K562 (cell line): Measurements from ENCODE around the gene NOS2. TPM values are rescaled to one million over a fixed set of nuclear protein-coding genes. Genes with fewer than 3 reads are reported as not detected.
"Not testable (repeated sequence)": the region's sequence is repeated elsewhere in the genome, so short reads cannot be mapped to it uniquely, and the experiment has no call there.

Source experiments
- ATAC-seq: fragments of 200-7000 bp; cut with Tn5 transposase; 3 replicates; pipeline ENCODE4 v1.9.1; 2020; ENCODE audit warnings: moderate library complexity
- BruUV-seq: library from RNA; stranded (reverse); fragments of 400-500 nt; replicated peaks from 2 replicates; lab custom pipeline; 2021; lab: Mats Ljungman, UMichigan
- CTCF ChIA-PET: fragments of 300-600 bp; formaldehyde crosslinking; extraction: SDS; loops from one replicate; lab custom pipeline; 2021; ENCODE audit warnings: low intra/inter-chr PET ratio; lab: Yijun Ruan, JAX
- POLR2A ChIA-PET: fragments of 300-600, 350-650 bp; sonication (Branson Sonifier 250); formaldehyde crosslinking; extraction: SDS; loops from one replicate; lab custom pipeline; 2021; ENCODE audit warnings: antibody characterized with exemption, inconsistent platforms; lab: Yijun Ruan, JAX
- DNase-seq, 4 experiments: peaks; one replicate each; pipeline versions ENCODE4 v3.0.0 to v3.0.0-alpha.2; 2011 to 2018; ENCODE audit warnings: low spot score in 3 of 4, mixed read lengths in 3 of 4; ENCODE audit errors: extremely low read depth in 1 of 4
- FAIRE-seq: peaks from 2 replicates; lab custom pipeline; 2011; peaks lifted over from hg19 to GRCh38; lab: Jason Lieb, UNC
- H2AFZ ChIP-seq: 2 replicates; pipeline ENCODE4 v1.6.0; 2011; ENCODE audit warnings: low read depth, low read length, control low read depth, inconsistent platforms
- H3K27ac ChIP-seq: fragments of 200-600 bp; 3 replicates; pipeline ENCODE4 v1.8.0; 2011; ENCODE audit warnings: low read depth, mild to moderate bottlenecking, control low read depth, inconsistent platforms, low read length, moderate library complexity, mixed read lengths; ENCODE audit errors: extremely low read depth
- H3K27me3 ChIP-seq, 2 experiments: fragments of 300-600 bp in 1 of 2; 2 replicates in 1 of 2; 3 replicates in 1 of 2; pipeline versions ENCODE4 v1.6.0 to v1.8.0; 2011; ENCODE audit warnings: inconsistent platforms in 2 of 2, low read length in 2 of 2, mild to moderate bottlenecking in 1 of 2, mixed read lengths in 1 of 2, moderate library complexity in 1 of 2; ENCODE audit not compliant: control insufficient read depth in 2 of 2, insufficient read depth in 2 of 2
- H3K36me3 ChIP-seq: fragments of 300-600 bp; 3 replicates; pipeline ENCODE4 v1.8.0; 2011; ENCODE audit warnings: mild to moderate bottlenecking, low read length, inconsistent platforms; ENCODE audit not compliant: control insufficient read depth, insufficient read depth
- H3K4me1 ChIP-seq, 2 experiments: fragments of 200-600 bp in 1 of 2; replicated peaks in 1 of 2; 2 replicates in 1 of 2; 3 replicates in 1 of 2; pipeline versions ENCODE4 v1.5.1 to v1.8.0; 2011; ENCODE audit warnings: inconsistent platforms in 2 of 2, low read length in 2 of 2, mild to moderate bottlenecking in 1 of 2, mixed read lengths in 1 of 2, moderate library complexity in 1 of 2; ENCODE audit not compliant: control insufficient read depth in 2 of 2, insufficient read depth in 2 of 2
- H3K4me2 ChIP-seq: 2 replicates; pipeline ENCODE4 v1.6.1; 2011; ENCODE audit warnings: low read length, control low read depth, inconsistent platforms, mixed read lengths; ENCODE audit not compliant: insufficient read depth
- H3K4me3 ChIP-seq: fragments of 200-600 bp; sonication (generic), shearing (Covaris generic); 2 replicates; pipeline ENCODE4 v1.5.1; 2016; ENCODE audit warnings: control low read depth, inconsistent platforms
- H3K79me2 ChIP-seq: fragments of 200-600 bp; 3 replicates; pipeline ENCODE4 v1.8.0; 2011; ENCODE audit warnings: low read length, inconsistent platforms; ENCODE audit not compliant: control insufficient read depth, insufficient read depth
- H3K9ac ChIP-seq, 2 experiments: 2 replicates each; pipeline versions ENCODE4 v1.6.0 to v1.6.1; 2011; ENCODE audit warnings: low read depth in 2 of 2, low read length in 2 of 2, control low read depth in 1 of 2, inconsistent platforms in 1 of 2, mild to moderate bottlenecking in 1 of 2, mixed read lengths in 1 of 2; ENCODE audit not compliant: insufficient read depth in 1 of 2
- H3K9me1 ChIP-seq: one replicate; pipeline ENCODE4 v1.6.0; 2011; ENCODE audit warnings: inconsistent platforms, mild to moderate bottlenecking, low read length, moderate library complexity; ENCODE audit not compliant: control insufficient read depth, insufficient read depth
- H3K9me3 ChIP-seq: replicated peaks from 2 replicates; pipeline ENCODE4 v1.5.1; 2011; ENCODE audit warnings: low read depth, low read length, inconsistent platforms; ENCODE audit not compliant: control insufficient read depth, insufficient read depth
- H4K20me1 ChIP-seq: replicated peaks from 2 replicates; pipeline ENCODE4 v1.6.1; 2011; ENCODE audit warnings: low read length, inconsistent platforms, mixed read lengths; ENCODE audit not compliant: control insufficient read depth, insufficient read depth
- ASH1L ChIP-seq: fragments of 450-650 bp; IDR thresholded peaks from 2 replicates; pipeline ENCODE4 v1.6.1; 2018; ENCODE audit warnings: borderline replicate concordance, mild to moderate bottlenecking, low read depth; ENCODE audit not compliant: partially characterized antibody
- DIDO1 ChIP-seq: fragments of 450-650 bp; IDR thresholded peaks from 2 replicates; pipeline ENCODE4 v1.6.1; 2016; ENCODE audit warnings: low read depth, missing biosample characterization, missing genetic modification characterization
- KDM2B ChIP-seq: fragments of 250-450 bp; sonication (Bioruptor Pico); IDR thresholded peaks from 2 replicates; pipeline ENCODE4 v1.8.0; 2021; ENCODE audit warnings: mild to moderate bottlenecking, moderate library complexity
- NFYB ChIP-seq: IDR thresholded peaks from 2 replicates; pipeline ENCODE4 v1.6.1; 2011; ENCODE audit warnings: mild to moderate bottlenecking, moderate library complexity; ENCODE audit not compliant: insufficient read length; ENCODE audit errors: extremely low read depth
- PBX2 ChIP-seq, 2 experiments: IDR thresholded peaks in 1 of 2; conservative IDR thresholded peaks in 1 of 2; 2 replicates each; pipeline ENCODE4 v1.6.1; 2016; ENCODE audit warnings: low read depth in 2 of 2, mild to moderate bottlenecking in 1 of 2, missing compliant biosample characterization in 1 of 2, missing genetic modification characterization in 1 of 2, moderate library complexity in 1 of 2
- POLR3A ChIP-seq: IDR thresholded peaks from 2 replicates; pipeline ENCODE4 v1.6.1; 2011; ENCODE audit warnings: borderline replicate concordance, mild to moderate bottlenecking, moderate library complexity; ENCODE audit not compliant: insufficient read length, insufficient read depth; ENCODE audit errors: extremely low read depth
- SRF ChIP-seq, 2 experiments: fragments of 250-450, 450-650 bp in 1 of 2; sonication (Bioruptor Pico) in 1 of 2; sonication (generic) in 1 of 2; formaldehyde crosslinking; IDR thresholded peaks; 2 replicates each; pipeline versions ENCODE4 v1.5.0 to v1.5.1; 2020 to 2022; ENCODE audit warnings: mild to moderate bottlenecking in 1 of 2, missing genetic modification reagents in 1 of 2
- ZFP1 ChIP-seq: fragments of 450-650 bp; formaldehyde crosslinking; IDR thresholded peaks from 2 replicates; pipeline ENCODE4 v1.4.0; 2020; ENCODE audit warnings: mild to moderate bottlenecking, mixed read lengths
- ZNF316 ChIP-seq: fragments of 450-650 bp; IDR thresholded peaks from 2 replicates; pipeline ENCODE4 v1.6.1; 2016
- ZNF695 ChIP-seq: fragments of 450-650 bp; formaldehyde crosslinking; IDR thresholded peaks from 2 replicates; pipeline ENCODE4 v1.4.0; 2020; ENCODE audit warnings: mild to moderate bottlenecking, moderate library complexity
- ZSCAN29 ChIP-seq: fragments of 450-650 bp; IDR thresholded peaks from 2 replicates; pipeline ENCODE4 v1.6.1; 2017
- WGBS: fragments of 100-300 bp; shearing (Covaris generic); methylation state at CpG from one replicate; pipeline ENCODE4 v1.1.6; 2016; ENCODE audit warnings: low coverage, mixed read lengths; ENCODE audit not compliant: insufficient coverage; ENCODE audit errors: missing lambda C conversion rate; 5-methylcytosine and 5-hydroxymethylcytosine counted together
- in situ Hi-C: fragments of 300-500 bp; cut with MboI; formaldehyde crosslinking; loops from 4 replicates; pipeline ENCODE4 v1.15.0; 2018; ENCODE audit warnings: inconsistent platforms, mixed read lengths
- intact Hi-C: fragments of 100-400 bp; cut with micrococcal nuclease; formaldehyde crosslinking; loops from 2 replicates; pipeline ENCODE4 v1.14.2; 2022
- polyA plus RNA-seq, 8 experiments: library from polyadenylated mRNA; depleted of rRNA in 4 of 8; stranded (reverse) in 5 of 8; unstranded in 3 of 8; fragments of >200 nt; fragmentation: Nextera tagmentation in 2 of 8; fragmentation: Illumina TruSeq in 1 of 8; extraction: Ambion mirVana in 2 of 8; extraction: Trizol in 1 of 8; gene quantifications; 2 replicates each; pipeline versions ENCODE4 v1.2.1 to v1.2.3, GENCODE V29; 2011 to 2014; ENCODE audit warnings: inconsistent platforms in 1 of 8, missing spikeins in 1 of 8
- total RNA-seq, 7 experiments: library from RNA; depleted of rRNA in 6 of 7; stranded (reverse); fragments of >200 nt in 6 of 7; fragmentation: Illumina TruSeq in 2 of 7; extraction: Trizol in 2 of 7; gene quantifications; 2 replicates each; pipeline versions ENCODE4 v1.2.1 to v1.2.3, GENCODE V29; 2011 to 2021; ENCODE audit warnings: low replicate concordance in 1 of 7

Gene NOS2
- total and polyA plus RNA-seq, 9 of the 15 experiments (the other 6 are each of a cell fraction or from before 2014, with no cell fraction given): not detected

GRCh38 chr17:27725982-27726381, 74.3 kb downstream of the NOS2 start:
- H3K9me3 ChIP-seq, H2AFZ ChIP-seq, H3K27me3 ChIP-seq, in situ Hi-C loops, H3K36me3 ChIP-seq, H3K79me2 ChIP-seq, H3K9me1 ChIP-seq, CTCF ChIA-PET, BruUV-seq, H3K4me3 ChIP-seq, H4K20me1 ChIP-seq, H3K9ac ChIP-seq, H3K4me2 ChIP-seq, H3K27ac ChIP-seq, H3K4me1 ChIP-seq, FAIRE-seq, intact Hi-C loops: not testable (repeated sequence)
- ATAC-seq (peak; percentile 63), DNase-seq (peak in 1 of 4 experiments; percentile 8)
- TF ChIP-seq ZNF316 (peak; percentile 50; the same call in 1 of the 2 replicates), SRF (CRISPR knock-in tag; IDR thresholded peaks at IDR 0.05) (peak in 1 of 2 experiments; percentile 66; a peak in 1 of 4 replicates), NFYB (peak; percentile 59), ASH1L (peak; percentile 32)
- WGBS: 11% methylated on average over 6 of the region's 6 CpGs
- POLR2A ChIA-PET: interaction anchor here (0.6 to 0.7 kb wide), 2 partner anchors 82 to 223 kb away, joined by 3 to 4 read pairs; no protein-coding TSS in a partner anchor

GRCh38 chr17:27721797-27722196, 78.5 kb downstream of the NOS2 start:
- in situ Hi-C loops (no loop called here), intact Hi-C loops (no loop called here)
- POLR2A ChIA-PET: no interaction called here
- no TSS peak for BruUV-seq
- WGBS: 0% methylated on average over 3 of the region's 3 CpGs
- Histone ChIP-seq H3K9ac (no peak overlapping the region), H3K36me3 (no peaks in the 10 kb centered on the region), H3K79me2 (no peaks in the 10 kb centered on the region), H3K27ac (no peak overlapping the region), H3K4me1 (no peaks in the 10 kb centered on the region), H2AFZ (no peak overlapping the region), H3K9me3 (no peaks in the 10 kb centered on the region), H3K4me2 (no peak overlapping the region), H3K27me3 (peaks cover 0 to 9% of the 10 kb centered on the region in 2 experiments; a peak in 2 of 5 replicates), H3K4me3 (no peak overlapping the region), H4K20me1 (no peaks in the 10 kb centered on the region), H3K9me1 (no peaks in the 10 kb centered on the region)
- FAIRE-seq (no peak), ATAC-seq (no peak), DNase-seq (no peak)
- CTCF ChIA-PET: no interaction called here
- TF ChIP-seq PBX2 (CRISPR knock-in tag; IDR thresholded peaks at IDR 0.05; ENCODE audit: low read depth): no peak
- TF ChIP-seq PBX2 (tag; conservative IDR thresholded peaks at IDR 0.05; ENCODE audit: low read depth): no peak
- no peak for TF ChIP-seq DIDO1 (tag)
- no peak for TF ChIP-seq POLR3A
- TF ChIP-seq ZSCAN29: no peak
- TF ChIP-seq ZFP1 (CRISPR knock-in tag): no peak
- no peak for TF ChIP-seq ZNF695 (CRISPR knock-in tag)
- no peak for TF ChIP-seq KDM2B (CRISPR knock-in tag)
